Stimulated activated CD8-positive, alpha-beta memory T cell treated with anti-CD3 and anti-CD28 coated beads, Interleukin-4, amount 100 ng/mL, for 1 hour (primary cell): Measurements from ENCODE around the gene UEVLD.
A peak's percentile ranks its signal among the peaks of the same experiment; 100 is the strongest.

Experiments
- DNase-seq, 2 donors: peaks; one replicate each; pipeline ENCODE4 v3.0.0-alpha.2; 2020; ENCODE audit warnings: low read depth in 2 of 2, low spot score in 1 of 2

The UEVLD gene

DNA sequence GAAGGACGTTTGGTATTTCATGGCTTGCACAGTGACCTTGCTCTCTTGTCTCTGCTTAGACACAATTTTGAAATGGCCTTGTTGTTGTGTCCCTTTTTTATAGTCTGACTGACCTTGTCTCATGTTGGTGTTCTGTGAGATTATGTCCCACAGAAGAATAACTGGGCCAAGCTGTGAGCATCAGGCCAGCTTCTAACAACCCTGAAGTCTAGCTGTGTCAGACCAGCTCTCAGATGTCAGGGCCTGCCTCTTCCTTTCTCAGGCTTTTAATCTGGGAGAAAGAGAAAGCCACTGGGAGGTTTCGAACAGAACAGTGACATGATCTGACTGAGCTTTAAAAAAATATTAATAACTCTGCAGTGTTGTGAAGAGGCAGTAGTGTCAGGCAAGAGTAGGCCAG, 2.0 kb upstream of the UEVLD start:
- DNase-seq = no peak

DNA sequence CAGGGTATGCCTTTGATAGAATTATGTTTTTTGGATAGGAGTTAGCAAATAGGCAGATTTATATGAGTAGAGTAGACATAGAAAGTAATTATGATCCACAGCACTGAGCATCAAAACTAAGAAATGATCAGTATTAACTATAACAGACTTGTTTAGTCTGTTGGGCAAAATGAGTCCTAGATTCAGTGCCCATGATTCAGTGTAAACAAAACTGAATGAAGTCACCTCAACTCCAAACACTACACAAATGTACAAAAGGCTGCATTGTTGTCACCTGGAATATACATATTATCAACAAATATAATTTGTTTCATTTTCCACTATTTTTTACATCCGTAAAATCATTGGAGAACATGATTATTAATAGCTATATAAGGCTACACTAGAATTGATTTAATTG, 6.7 kb downstream of the UEVLD start:
- no peak for DNase-seq

DNA sequence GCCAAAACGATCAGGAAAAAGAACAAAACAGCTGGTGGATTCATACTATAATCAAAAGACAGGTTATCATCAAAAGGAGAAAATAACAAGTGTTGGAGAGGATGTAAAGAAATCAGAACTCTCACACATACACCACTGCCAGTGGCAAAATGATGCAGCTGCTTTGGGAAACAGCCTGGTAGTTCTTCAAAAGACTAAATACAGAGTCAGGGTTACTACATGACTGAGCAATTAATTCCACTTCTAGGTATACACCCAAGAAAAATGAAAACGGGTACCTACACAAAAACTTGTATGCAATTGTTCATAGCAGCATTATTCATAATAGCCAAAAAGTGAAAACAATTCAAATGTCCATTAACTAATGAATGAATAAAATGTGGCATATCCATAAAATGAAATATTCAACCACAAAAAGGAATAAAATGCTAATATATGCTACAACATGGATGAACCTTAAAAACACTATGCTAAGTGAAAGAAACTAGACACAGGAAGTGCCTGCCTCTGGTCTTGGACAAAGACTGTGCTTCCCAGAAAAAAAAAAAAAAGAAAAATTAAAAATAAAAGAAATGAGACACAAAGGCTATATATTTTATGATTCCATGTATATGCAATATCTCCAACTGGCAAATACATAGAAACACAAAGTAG, 8.3 kb downstream of the UEVLD start:
- DNase-seq = no peak

DNA sequence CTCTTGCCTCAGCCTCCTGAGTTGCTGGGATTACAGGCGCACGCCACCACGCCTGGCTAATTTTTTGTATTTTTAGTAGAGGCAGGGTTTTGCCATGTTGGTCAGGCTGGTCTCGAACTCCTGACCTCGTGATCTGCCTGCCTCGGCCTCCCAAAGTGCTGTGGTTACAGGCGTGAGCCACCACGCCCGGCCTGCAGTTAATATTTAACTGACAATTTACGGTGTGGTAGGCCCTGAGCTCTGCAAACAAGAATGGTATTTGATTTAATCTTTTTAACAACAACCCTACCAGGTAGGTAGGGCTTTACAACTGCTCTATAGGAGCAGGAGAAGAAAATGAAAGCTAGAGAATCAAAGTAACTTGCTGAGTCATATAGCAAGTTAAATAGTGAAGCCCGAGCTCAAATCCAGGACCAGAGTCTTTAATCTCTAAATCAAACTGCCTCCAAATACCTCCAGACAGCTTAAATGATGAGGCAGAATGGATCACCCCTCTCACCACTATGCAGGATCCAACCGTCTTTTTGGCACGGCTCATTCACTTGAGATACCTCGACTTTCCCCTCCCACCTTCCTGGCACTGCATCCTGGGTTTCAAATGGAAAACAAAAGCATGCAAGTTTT, 9.4 kb downstream of the UEVLD start:
- no peak for DNase-seq

DNA sequence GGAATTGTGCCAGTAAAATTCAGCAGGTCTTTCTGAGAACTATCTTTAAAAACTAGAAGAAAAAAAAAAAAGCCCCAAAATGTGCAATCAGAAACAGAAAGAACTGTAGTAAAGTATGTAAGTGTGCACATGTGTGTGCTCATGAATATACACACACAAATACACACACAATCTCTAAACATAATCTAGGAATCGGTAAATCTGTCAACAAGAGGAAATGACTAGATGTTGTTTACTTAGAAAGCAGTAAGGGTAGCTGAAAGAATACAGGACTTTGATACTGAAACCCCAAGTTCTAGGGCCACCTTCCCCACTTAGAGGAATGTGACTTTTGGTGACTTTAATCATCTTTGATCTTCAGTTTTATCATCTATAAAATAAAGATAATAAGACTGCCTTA, 13.2 kb downstream of the UEVLD start:
- DNase-seq = no peak

DNA sequence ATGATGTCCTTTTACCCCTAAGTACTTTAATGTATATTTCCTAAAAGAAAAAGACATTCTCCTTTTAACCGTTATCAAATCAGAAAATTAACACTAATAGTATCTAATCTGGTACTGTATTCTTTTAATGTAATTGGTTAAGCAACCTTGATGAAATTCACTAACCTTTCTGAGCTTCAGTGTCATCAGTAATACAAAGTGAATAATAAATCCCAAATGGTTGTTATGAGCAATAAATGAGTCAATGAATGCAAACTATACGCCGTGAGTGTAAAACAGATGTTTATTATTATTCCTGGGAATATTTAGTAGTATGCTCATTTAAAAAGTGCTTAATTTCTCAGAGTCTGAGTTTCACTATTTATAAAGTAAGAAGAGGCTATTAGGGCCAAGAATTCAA, 21.5 kb downstream of the UEVLD start:
- no peak for DNase-seq

DNA sequence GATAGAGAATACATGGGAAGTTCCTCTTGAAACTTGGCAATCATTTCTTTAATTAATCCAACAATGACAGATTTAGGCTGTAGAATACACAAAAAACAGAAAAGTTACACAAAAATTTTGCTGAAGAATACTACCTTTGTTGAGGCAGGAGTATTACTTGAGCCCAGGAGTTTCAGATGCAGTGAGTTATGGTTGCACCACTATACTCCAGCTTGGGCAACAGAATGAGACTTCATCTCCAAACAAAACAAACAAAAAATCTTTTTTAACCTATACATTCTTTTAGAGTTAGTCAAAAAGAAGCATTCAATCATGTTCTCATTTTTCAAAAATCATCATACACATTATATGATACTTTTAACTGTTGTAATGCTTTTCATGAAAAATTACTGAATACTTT, 22.1 kb downstream of the UEVLD start:
- DNase-seq = no peak

DNA sequence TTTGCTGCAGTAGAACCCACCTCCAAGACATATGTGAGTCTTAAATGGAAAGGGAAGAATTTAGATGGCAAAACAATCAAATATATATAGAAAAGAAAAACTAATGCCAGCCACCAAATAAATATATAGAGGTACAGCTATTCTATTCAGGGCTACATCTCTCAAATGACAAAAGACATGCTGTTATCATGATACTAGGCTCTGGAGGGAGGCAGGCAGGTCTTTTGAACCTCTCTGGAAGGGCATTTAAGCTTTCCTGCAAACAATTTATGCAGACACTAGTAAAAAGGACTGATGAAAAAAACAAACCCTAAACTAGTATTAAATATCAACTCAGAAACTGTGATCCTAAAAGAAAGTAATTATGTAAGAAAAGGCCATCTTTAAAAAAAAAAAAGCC, 24.4 kb downstream of the UEVLD start:
- no peak for DNase-seq

DNA sequence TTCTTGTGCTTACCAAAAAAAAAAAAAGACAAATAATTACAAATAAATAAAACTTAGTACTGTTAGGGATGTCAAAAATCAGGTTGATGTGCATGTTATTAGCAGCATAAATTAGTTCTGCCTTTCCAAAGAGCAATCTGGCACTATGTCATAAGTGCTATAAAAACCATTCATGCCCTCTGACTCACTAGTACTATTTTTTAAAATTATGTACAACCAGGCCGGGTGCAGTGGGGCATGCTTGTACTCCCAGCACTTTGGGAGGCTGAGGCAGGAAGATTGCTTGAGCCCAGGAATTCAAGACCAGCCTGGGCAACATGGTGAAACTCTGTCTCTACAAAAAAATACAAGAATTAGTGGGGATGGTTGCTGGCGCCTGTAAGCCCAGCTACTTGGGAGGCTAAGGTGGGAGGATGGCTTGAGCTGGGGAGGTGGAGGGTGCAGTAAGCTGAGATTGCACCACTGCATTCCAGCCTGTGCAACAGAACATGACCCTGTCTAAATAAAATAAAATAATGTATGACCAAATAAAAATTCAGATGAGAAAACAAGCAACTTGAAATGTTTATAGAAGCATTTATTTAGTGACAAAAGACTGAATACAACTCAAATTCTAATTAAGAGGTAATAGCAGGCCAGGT, 25.3 kb downstream of the UEVLD start:
- DNase-seq = no peak

DNA sequence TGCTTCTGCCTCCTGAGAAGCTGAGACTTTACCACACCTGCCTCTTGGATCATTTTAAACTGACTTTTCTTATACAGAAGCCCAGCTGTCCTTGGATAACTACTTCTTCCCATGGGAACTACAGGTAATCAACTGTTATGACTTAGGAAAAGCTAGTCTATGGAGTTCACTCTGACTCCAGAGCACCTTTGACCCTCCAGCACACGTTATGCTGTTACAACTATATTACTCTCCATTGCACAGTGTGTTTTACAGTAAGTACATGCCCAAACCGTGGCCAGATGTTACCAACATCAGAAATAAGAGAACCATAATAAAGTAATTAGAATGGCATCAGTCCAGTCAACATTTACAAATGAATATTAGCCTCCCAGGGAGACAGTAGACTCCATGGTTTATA, 40.5 kb downstream of the UEVLD start:
- DNase-seq = no peak

DNA sequence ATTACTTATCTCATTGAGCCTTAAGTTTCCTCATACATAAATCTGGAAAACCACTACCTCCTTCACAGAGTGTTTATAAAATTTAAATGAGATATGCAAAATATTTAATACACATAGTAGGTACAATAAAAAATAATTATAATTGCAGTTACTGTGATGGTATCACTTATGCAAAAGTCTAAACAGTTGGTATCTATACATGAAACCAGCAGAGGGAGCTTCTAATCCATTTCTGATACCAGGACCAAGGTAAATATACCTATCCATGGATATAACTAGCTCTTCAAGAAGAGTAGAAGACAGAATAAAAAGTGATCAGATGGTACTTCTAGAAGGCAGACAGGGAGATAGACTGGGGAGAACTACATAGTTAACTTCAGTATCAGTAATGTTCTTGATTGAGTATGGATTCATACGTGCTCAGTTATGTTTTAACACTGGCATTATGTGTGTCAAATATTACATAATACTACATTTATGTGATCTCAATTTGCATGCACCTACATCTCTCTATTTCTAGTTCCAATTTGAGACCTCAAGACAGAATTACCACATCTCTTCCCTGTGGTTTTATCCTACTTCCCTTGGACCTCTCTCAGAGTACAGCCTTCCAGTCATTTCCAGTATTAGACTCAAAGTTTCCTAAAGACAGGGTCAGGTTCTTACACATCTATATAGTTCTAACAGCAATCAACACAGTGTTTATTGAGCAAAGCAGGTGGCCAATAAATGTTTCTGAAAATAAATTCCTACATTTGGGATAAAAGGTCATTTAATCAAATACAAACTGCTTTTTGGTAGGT, 48.1 kb downstream of the UEVLD start:
- DNase-seq = no peak

DNA sequence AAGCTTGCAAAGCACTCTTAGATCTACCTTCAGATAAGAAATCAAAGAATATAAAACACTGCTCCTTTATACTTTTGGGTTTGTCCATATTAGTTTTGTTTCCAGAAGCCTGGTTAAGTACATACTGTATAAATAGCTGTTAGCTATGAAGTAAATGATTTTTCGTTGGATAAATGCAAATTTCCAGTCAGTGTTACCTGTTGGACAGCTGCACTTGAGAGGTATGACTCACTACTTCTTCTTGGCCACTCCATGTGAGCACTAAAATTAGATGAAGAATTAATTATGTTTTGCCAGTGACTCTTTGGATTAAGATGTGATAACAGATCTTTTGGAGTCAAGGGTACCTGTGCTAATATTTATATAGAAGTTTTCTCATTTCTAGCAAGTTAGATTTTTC, 52.3 kb downstream of the UEVLD start:
- DNase-seq = no peak

DNA sequence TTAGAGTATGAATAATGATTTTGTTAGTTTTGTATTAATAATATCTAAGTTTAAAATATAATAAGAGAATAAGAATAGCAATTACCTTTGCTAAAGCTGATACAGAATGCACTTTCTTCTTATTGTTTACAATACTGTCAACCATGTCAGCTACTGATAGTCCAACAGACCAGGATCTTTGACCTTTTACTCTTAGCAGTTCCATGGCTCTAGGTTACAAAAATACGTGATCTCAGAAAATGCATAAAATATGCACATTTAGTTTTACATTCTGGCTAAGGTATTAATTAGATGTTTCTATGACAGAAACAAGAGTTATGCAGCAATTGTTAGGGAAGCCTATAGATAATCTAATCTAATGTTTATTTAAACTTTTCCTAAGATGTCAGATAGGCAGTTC, 54.3 kb downstream of the UEVLD start:
- no peak for DNase-seq

DNA sequence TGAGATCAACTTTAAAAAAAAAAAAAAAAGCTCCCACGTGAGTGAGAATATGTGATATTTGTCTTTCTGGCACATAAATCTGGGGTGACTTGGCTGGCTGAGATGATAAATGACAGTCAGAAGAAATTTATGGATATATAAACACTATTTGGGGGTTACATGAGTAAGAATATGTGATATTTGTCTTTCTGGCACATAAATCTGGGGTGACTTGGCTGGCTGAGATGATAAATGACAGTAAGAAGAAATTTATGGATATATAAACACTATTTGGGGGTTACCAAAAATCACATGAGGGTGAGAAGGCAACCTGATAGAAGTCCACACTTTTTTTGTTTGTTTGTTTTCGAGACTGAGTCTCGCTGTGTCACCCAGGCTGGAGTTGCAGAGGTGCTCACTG, 55.2 kb downstream of the UEVLD start:
- DNase-seq = no peak

DNA sequence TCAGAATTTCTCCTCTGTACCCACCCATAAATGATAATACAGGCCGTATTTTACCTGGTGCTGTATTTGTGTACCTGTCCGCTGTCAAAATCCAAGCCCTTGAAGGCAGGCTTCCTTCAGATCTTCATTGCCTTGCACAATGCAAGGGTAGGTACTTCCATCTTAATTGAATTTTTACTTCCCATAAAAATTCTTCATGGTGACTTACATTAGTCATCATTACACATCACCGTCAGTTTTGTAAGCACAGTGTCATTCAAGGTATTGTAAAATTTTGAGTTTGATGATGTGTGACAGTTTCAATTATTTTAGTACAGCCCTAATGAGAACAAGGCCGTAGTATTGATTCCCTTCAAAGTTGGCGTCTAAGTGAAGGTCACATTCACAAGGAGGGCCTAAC, 61.0 kb downstream of the UEVLD start:
- DNase-seq = no peak

DNA sequence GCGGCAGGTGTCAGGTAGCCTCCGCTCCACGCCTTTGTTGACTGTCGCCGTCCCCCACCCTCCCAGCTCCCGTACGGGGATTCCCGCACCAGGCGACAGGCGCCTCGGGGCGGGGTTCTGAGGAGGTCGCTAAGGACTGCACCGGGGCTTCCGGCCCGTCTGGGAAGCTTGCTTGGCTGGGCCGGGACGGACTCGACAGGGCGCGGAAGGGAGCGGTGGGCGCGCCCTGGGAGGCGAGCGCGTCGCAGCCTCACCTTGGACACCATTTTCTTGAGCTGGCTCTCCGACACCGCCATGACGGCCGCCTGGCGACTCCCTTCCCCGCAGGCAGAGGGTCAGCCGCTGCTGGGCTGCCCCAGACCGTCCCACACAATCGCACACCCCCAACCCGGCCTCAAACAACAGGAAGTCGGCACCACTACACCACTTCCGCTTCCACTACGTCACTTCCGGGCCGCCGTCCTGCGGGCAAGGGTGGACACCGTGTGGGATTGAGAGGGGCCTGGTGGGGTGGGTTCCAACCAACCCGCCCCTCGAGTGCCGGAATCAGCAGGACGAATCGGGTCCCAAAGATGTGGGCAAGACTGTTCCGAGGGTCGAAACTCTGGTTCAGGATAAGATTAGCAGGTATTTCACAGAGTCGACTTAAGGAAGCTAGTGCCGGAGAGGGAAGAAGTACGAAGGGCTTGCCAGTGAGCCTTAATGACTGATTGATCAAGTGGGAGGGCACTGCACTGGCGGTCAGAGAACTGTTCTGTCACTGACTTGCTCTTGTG, 61.8 kb downstream of the UEVLD start, which contains the start of gene TSG101:
Gene TSG101, minus strand, starts transcription at position 422 of the 776 bp plus-strand sequence. Its CDS starts 126 bp downstream, at position 296.
- peak; percentile 87 to 96 for DNase-seq

DNA sequence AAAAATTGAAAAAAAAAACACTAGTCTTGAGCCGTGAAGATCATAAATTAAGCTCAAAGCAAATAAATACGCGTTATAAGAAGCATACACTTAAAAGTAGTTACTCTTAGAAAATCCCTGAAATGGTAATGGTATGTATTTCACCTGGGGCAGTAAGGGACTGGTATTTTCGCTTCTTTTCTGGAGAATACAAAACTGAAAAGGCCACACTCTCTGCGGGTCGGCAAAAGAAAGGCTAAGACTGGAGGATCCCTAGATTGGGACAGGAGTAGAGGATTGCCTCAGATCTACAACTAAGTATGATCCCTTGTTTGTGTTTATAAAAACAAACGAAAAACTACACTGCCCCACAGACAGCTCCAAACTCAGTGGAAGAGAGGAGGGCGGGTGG, 62.4 kb downstream of the UEVLD start:
- DNase-seq = no peak

DNA sequence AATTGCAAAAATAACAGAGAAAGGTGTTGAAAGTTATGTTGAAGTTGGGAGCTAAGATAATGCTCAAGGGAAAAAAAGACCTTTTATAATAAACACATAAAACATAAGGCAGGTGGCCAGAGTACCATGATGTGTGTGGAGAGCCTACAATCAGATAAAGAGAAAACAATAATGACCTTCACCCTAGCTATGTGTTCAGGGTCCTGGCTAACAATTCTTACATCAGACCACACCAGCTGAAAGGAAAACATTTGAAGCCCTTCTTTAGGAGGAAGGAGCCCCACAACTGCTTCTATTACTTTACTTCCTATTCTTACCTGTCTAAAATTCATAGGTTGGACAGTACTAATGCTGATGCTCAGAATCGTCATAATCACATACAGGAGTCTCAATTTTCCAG, 64.3 kb downstream of the UEVLD start:
- DNase-seq = no peak

DNA sequence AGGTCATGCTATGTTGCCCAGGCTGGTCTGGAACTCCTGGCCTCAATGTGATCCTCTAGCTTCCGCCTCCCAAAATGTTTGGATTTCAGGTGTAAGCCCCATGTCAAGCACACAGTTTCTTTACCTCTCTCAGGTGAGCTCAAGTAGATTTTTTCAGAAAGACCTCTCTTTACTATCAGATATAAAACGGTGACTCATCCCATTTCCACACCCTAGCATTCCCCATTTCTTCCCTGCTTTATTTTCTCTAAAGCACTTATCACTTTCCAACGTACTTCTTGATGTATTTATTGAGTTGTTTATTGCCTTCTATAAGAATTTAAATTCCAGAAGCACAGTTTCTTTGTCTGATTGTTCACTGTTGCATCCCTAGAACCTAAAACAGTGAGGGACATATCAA, 65.5 kb downstream of the UEVLD start:
- no peak for DNase-seq

DNA sequence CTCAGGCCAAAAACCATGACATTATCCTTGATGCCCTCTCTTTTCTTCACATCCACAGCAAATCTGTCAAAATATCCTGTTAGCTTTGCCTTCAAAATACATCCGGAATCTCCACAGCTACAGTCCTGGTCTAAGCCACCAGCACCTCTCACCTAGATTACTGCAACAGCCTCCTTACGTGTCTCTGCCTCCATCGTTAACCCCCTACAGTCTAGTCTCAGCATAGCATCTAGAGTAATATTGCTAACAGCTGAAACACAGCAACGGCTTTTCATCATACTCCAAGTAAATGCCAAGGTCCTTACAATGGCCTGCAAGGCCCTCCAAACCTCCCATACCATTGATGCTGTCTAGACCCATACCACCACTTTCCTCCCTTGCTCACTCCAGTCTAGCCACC, 66.1 kb downstream of the UEVLD start:
- DNase-seq = no peak

DNA sequence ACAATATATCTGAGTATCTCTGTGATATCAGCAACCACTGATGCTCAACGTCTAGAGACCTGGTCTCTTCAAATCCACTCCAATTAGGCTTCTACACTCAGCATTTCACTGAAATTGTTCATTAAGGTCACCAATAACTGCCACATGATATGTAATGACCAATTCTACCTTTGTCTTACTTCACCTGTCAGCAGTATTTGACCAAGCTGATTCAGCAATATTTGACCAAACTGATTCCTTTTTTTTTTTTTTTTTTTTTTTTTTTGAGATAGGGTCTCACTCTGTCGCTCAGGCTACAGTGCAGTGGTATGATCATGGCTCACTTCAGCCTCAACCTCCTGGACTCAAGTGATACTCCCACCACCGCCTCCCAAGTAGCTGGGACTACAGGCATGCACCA, 67.4 kb downstream of the UEVLD start:
- no peak for DNase-seq
